Kidney (tissue), 14 donors: ENCODE results near the gene ERFL. TPM values are rescaled to one million over a fixed set of nuclear protein-coding genes. Genes with fewer than 3 reads are reported as not detected.

Source experiments
- DNase-seq, 5 donors: peaks; one replicate each; pipeline ENCODE4 v3.0.0-alpha.2; 2013 to 2020
- FAIRE-seq: peaks from 2 replicates; lab custom pipeline; 2012; peaks lifted over from hg19 to GRCh38; lab: Jason Lieb, UNC
- H3K27ac ChIP-seq, 2 donors: one replicate each; pipeline ENCODE4 v1.7.0; 2013; ENCODE audit warnings: low read depth in 2 of 2, low read length in 2 of 2, inconsistent platforms in 1 of 2
- H3K27me3 ChIP-seq: one replicate; pipeline ENCODE4 v1.7.1; 2013; ENCODE audit warnings: low read length, inconsistent platforms; ENCODE audit not compliant: control insufficient read depth, insufficient read depth
- H3K36me3 ChIP-seq, 3 donors: one replicate each; pipeline versions ENCODE4 v1.7.0 to v1.7.1; 2013; ENCODE audit warnings: low read length in 3 of 3, control low read depth in 1 of 3, inconsistent platforms in 1 of 3; ENCODE audit not compliant: insufficient read depth in 3 of 3, control insufficient read depth in 2 of 3
- H3K4me1 ChIP-seq, 3 donors: one replicate each; pipeline versions ENCODE4 v1.7.0 to v1.7.1; 2013; ENCODE audit warnings: low read length in 3 of 3, inconsistent platforms in 1 of 3, low read depth in 1 of 3; ENCODE audit not compliant: control insufficient read depth in 2 of 3, insufficient read depth in 2 of 3
- H3K4me3 ChIP-seq, 3 donors: one replicate each; pipeline versions ENCODE4 v1.7.0 to v1.8.1; 2013; ENCODE audit warnings: low read length in 3 of 3, control low read depth in 1 of 3, inconsistent platforms in 1 of 3
- H3K9ac ChIP-seq, 3 donors: one replicate each; pipeline versions ENCODE4 v1.7.0 to v1.7.1; 2013; ENCODE audit warnings: low read length in 3 of 3, control low read depth in 1 of 3, inconsistent platforms in 1 of 3
- H3K9me3 ChIP-seq, 3 donors: one replicate each; pipeline versions ENCODE4 v1.7.0 to v1.7.1; 2013; ENCODE audit warnings: low read length in 3 of 3, control low read depth in 1 of 3, inconsistent platforms in 1 of 3; ENCODE audit not compliant: control insufficient read depth in 2 of 3, insufficient read depth in 1 of 3
- CTCF ChIP-seq: IDR thresholded peaks from 3 replicates; pipeline ENCODE4 v1.5.1; 2012; ENCODE audit warnings: mild to moderate bottlenecking, moderate library complexity, borderline replicate concordance; ENCODE audit not compliant: insufficient read depth; ENCODE audit errors: extremely low read depth
- intact Hi-C: fragments of 100-400 bp; cut with DNase I; formaldehyde crosslinking; loops from one replicate; pipeline ENCODE4 v1.11.1; 2022
- polyA plus RNA-seq: library from polyadenylated mRNA; stranded (reverse); fragments of 350-450 nt; fragmentation: Illumina TruSeq; extraction: RNeasy Lipid Tissue Mini Kit (QIAGEN cat#74804); gene quantifications from one replicate; pipeline ENCODE4 v1.2.3, GENCODE V29; 2014; ENCODE audit warnings: low read depth, low replicate concordance; ENCODE audit not compliant: insufficient read depth
- total RNA-seq: library from RNA; stranded (reverse); fragmentation: NEBNext Ultra II Directional; extraction: Animal tissue kit (Norgen Biotek cat#: 25700); gene quantifications from one replicate; pipeline ENCODE4 v1.2.1, GENCODE V29; 2021
- donor health status: control.
- donor health status: control.
- donor health status: control.
- donor health status: control.
- donor health status: control.
- donor health status: DM: yes; HTN: yes; CAD: no.
- donor health status: Normal renal cell carcinoma (clear cell type).

The ERFL gene
- total and polyA plus RNA-seq, 2 donors from 2014 or later, result 0.69 TPM; not detected in 1

GRCh38 chr19:41923045-41923788 lies 5.0 kb downstream of the ERFL start:
- H3K9me3 ChIP-seq, result peaks cover 0 to 4% (median 0%) of the 10 kb centered on the region in 3 donors
- no peak overlapping the region for H3K9ac ChIP-seq
- H3K4me3 ChIP-seq, result no peak overlapping the region
- no peaks in the 10 kb centered on the region for H3K4me1 ChIP-seq
- intact Hi-C loops, result no loop called here
- no peaks in the 10 kb centered on the region for H3K36me3 ChIP-seq
- no peak for TF ChIP-seq CTCF
- peaks cover 69% of the 10 kb centered on the region for H3K27me3 ChIP-seq
- no peak overlapping the region for H3K27ac ChIP-seq
- DNase-seq, result no peak
- FAIRE-seq, result no peak

- peaks cover 0 to 4% (median 0%) of the 10 kb centered on the region in 3 donors for H3K9me3 ChIP-seq
- no peaks in the 10 kb centered on the region for H3K36me3 ChIP-seq
- no peak overlapping the region for H3K9ac ChIP-seq
- no peak for FAIRE-seq
- H3K4me3 ChIP-seq, result no peak overlapping the region
- TF ChIP-seq CTCF, result no peak
- DNase-seq, result peak in 1 of 5 donors; percentile 56
- intact Hi-C loops, result no loop called here
- no peaks in the 10 kb centered on the region for H3K4me1 ChIP-seq
- H3K27ac ChIP-seq, result no peak overlapping the region
- H3K27me3 ChIP-seq, result peaks cover 70% of the 10 kb centered on the region
These were observed 5.7 kb downstream of the ERFL start for GRCh38 chr19:41922585-41922984.

GRCh38 chr19:41921577-41922576 lies 6.4 kb downstream of the ERFL start:
- H3K36me3 ChIP-seq, result no peaks in the 10 kb centered on the region
- intact Hi-C loops, result no loop called here
- no peak overlapping the region for H3K27ac ChIP-seq
- no peaks in the 10 kb centered on the region for H3K4me1 ChIP-seq
- no peak overlapping the region for H3K9ac ChIP-seq
- no peak for TF ChIP-seq CTCF
- no peak for FAIRE-seq
- no peak overlapping the region for H3K4me3 ChIP-seq
- DNase-seq, result no peak
- peaks cover 0 to 4% (median 0%) of the 10 kb centered on the region in 3 donors for H3K9me3 ChIP-seq
- H3K27me3 ChIP-seq, result peaks cover 66% of the 10 kb centered on the region
